OCI-M2 (cell line): ENCODE results near the gene BPGM.
"Not testable (repeated sequence)": the region's sequence is repeated elsewhere in the genome, so short reads cannot be mapped to it uniquely, and the experiment has no call there.

Experiments used
- DNase-seq: peaks from one replicate; lab custom pipeline; 2025; ENCODE audit not compliant: unreplicated experiment; lab: John Stamatoyannopoulos, UW

Gene BPGM

DNA sequence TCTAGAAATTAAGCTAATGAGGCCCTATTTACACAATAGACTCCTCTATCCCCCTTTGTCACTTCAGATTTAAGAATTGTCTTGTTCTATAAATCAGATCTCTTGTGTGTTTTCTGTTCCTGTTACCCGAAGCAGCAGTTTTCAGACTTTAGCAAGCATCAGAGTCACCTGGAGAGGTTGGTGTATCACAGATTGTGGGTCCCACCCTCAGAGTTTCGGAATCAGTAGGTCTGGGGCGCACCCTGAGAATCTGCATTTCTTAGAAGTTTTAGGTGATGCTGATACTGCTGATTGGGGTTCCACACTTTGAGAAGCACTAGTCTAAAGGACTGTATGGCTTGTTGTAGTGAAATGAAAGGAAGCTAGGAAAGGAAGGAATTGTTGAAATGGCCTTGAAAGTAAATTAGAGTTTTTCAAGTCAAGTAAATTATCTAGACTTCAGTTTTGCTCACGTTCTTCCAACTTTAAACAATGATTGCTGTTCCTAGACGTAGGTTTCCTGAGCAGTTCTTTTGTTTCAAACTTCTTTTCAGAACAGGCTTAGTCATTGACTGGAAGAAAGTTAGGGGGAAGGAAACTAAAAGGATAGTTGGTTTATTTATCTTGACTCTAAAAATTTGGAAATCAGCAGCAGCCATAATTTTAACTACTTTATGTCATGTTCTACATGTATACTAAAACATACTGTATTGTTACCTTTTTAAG is 15.7 kb downstream of the BPGM start:
- DNase-seq: no peak

DNA sequence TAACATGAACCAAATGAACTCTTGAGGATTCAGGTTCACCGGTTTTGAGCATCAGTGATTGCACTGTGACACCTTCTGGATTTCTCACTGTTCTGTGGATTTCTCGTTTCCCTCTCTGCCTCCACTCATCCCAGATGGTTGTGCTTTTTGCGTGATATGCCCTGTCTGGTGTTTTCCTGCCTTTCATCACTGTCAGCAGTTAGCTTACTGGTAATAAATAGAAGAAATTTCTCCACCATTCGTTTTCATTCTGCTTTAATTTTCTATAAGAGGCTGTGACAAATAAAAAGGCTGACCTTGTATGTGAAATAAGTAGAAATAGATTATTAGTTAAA is 16.2 kb downstream of the BPGM start:
- DNase-seq: no peak

DNA sequence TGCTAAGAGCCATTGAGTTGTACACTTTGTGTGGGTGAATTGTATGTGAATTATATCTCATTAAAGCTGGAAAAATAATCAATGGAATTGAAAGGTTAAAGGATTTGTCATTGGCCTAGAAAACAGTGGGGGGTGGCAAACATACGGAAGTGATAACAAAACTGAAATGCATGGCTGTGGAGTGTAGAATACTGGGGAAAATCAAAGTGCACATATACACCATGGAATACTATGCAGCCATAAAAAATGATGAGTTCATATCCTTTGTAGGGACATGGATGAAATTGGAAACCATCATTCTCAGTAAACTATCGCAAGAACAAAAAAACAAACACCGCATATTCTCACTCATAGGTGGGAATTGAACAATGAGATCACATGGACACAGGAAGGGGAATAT is 18.4 kb downstream of the BPGM start:
- not testable (repeated sequence) for DNase-seq

DNA sequence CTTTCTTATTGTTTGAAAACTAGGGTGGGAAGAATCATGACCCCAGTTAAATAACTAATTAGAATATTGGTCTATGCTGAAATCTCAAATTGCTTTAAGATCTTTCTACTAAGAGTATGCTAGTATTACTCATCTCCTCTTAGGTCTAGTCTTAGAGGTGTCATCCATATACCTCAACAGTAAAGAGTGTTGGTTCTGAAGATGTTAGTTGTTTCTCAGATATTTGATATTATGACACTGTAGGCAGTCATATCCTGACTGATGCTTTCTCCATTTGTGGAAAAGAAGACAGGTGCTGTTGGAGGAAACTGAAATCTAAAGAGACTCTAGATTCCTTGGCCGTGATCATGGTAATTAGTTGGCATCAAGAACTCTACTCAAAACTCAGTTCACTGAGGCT is 21.2 kb downstream of the BPGM start:
- DNase-seq: no peak

DNA sequence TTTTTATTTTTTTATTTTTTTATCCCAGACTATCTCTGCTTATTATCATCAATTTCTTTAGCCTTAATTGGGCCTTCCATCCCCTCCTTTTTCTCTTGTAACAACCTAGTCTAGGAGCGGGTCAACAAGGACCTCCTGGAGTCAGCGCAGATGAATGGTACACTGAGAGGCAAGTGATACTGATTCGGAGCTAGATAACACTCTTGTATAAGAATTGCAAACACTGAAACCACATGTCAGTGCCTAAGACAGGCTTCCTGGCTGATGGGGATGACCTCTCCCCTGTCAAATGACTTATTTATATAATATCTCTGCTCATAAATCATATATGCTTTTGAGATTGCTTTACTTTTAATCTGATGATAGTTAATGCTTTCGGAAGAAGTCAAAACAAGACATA is 22.7 kb downstream of the BPGM start:
- DNase-seq: no peak

DNA sequence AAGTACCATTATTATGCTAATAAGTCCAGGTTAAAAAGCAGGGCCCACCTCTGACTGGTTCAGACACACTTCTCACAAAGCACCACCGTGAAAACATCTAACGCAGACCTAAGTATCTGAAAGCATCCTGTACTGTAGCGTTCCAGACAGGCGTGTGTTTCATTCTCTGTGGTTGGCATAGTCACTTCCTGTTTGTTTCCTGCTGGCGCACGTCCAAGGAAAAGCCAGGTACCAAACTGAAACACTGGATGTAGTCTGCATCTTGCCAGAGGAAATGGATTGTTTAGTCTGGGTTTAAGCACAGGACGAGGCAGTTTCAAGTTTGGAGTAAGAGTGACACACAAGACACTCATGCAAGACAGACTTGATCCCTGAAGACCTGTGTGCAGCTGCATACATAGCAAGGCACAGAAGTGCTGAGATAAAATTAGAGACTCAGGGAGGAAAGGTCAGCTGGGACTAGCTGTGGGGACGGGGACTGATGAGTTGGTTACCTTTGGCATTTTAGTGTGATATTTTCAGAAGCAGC is 23.3 kb downstream of the BPGM start:
- no peak for DNase-seq

DNA sequence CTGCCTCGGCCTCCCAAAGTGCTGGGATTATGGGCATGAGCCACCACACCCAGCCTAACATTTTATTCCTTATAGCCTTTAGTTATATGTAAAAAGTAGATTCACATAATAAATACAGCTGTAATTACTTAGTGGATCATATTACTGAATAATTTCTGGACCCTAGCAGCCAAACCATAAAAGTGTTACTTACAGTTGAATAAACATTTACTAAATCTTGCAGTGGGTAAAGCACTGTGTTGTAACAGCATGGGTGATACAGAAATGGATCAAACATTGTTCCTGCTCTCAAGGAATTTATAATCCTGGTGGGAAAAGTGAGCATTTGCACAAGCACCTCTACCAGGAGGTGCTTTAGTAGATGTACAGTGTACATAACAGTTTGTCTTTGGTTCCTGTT is 25.0 kb downstream of the BPGM start:
- no peak for DNase-seq

DNA sequence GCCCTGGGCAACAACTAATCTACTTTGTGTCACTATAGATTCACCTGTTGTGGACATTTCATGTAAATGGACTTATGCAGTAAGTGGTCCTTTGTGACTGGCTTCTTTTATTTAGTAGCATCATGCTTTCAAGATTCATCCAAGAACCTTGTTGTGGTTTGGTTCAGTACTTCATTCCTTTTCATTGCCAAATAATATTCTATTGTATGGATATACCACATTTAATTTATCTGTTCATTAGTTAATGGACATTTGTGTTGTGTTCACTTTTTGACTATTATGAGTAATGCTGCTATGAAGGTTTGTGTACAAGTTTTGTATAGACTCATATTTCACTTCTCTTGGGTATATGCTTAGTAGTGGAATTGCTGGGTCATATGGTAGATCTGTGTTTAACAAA is 27.8 kb downstream of the BPGM start:
- DNase-seq: no peak

DNA sequence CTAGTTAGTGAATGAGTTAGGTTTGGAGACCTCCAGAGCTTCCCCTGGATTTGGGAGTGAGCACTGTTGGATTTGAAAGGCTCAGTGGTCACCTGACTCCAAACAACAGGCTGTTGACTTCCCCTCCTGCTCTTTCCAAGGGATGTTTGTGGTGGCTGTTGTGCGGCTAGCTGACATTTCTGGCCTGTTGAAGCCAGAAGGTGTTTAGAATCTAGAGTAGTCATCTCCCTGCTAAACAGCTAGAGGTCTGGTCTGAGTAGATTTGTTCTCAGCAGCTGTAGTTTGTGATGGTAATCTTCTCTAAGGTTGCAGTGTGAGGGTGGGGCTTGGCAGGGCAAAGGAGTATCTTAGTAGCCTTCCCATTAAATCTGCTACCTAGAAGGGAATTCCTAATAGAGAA is 30.1 kb downstream of the BPGM start:
- DNase-seq: no peak

DNA sequence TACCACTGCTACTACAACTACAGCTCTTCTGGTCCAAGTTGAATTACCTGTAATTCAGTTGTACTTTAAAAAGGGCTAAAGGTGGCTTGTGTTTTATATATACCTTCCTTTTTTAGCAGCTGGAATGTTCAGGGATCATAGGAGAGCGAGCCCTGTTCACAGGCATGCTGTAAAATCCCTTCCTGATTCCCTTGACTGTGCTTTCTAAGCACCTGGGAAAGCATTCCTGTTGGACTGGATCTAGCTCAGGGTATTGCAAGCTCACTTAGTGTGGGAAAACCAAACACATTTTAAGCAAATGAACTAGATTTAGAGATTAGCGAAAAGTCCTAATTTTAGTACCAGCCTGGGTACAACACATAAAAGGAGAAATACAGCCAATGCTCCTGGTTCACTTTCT is 31.5 kb downstream of the BPGM start:
- no peak for DNase-seq

DNA sequence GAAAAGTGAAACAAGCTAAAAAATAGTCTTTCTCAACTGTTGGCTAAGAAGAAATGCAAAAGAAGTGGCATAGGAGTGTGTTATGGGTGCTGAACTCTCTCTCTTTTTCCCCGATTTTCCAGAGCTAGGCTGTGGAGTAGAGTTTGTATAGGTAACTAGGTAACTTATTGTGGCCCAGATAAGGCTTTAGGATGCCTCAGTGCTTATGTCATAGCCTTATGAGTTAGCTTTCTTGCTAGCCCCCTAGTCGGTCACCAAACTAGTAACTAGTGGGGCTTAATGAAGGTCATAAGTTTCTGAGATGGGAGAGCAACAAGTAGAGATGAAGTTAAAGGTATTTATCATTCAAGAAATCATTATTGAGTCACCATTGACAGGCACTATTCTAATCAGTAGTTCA is 32.4 kb downstream of the BPGM start:
- no peak for DNase-seq

DNA sequence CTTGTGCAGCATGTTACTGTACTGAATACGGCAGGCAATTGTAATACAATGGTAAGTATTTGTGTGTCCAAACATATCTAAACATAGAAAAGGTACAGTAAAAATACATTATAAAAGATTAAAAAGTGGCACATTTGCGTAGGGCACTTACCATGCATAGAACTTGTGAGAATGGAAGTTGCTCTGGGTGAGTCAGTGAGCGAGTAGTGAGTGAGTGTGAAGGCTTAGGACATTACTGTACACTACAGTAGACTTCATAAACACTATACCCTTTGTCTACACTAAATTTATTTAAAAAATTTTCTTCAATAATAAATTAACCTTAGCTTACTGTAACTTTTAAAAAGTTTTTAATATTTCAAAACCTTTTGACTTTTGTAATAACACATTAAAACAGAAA is 37.5 kb downstream of the BPGM start:
- no peak for DNase-seq

DNA sequence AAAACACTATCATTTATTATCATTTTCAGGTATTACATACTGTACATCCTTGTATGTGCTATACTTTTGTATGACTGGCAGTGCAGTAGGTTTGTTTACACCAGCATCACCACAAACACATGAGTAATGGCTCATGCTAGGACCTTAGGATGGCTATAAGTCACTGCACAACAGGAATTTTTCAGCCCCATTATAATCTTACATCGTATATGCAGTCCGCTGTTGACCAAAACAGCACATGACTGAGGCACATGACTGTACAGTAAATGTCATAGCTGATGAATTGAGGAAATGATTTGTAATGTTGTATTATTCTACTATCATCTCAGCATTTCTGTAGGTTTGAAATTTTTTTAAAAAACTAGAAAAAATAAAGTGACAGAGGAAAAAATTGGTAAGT is 38.6 kb downstream of the BPGM start:
- no peak for DNase-seq

DNA sequence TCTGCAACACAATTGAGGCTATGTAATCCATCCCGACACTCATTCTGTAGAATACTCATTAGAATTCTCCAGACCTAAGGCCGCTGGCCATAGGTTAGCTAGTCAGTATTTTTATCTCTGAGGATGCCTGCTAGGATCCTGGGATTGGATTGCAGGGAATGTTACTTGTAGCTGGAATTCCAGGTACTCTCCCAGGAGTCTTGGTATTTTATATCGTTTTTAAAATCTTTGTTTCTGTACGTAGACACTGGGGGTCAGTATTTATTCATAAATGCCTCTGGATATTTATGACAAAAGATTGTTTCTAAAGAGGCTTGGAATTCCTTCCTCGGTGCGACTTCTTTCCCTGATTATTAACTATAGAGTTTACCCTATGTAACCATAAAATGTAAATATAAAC is 40.1 kb downstream of the BPGM start:
- no peak for DNase-seq

DNA sequence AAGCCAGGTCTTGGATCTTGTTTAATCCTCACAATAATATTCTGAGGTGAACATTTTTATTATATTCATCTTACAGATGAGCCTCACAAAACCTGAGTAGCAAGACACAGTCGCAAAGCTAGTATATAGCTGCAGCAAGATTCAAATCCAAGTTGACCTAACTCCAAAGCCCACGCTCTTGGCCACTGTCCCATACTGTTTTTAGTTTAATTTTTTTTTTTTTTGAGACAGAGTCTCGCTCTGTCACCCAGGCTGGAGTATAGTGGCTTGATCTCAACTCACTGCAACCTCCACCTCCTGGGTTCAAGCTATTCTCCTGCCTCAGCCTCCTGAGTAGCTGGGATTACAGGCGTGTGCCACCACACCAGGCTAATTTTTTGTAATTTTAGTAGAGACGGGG is 42.9 kb downstream of the BPGM start:
- DNase-seq: not testable (repeated sequence)

DNA sequence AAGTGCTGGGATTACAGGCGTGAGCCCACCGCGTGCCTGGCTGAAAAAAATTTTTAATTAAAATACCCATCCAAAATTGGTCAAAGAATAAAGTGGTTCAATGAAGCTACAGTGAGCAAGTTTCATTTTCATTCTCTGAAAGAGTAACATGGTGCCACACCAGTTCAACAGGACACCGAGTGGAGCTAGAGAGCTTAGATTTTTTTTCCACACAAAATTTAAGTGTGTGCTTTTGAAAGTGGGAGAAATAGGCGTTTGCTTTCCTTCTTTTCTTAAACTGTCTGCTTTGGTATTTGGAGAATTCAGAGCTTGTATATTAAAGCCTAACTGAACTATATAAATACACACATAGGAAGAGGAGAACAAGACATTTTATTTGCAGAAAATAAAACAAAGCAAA is 43.4 kb downstream of the BPGM start:
- no peak for DNase-seq

DNA sequence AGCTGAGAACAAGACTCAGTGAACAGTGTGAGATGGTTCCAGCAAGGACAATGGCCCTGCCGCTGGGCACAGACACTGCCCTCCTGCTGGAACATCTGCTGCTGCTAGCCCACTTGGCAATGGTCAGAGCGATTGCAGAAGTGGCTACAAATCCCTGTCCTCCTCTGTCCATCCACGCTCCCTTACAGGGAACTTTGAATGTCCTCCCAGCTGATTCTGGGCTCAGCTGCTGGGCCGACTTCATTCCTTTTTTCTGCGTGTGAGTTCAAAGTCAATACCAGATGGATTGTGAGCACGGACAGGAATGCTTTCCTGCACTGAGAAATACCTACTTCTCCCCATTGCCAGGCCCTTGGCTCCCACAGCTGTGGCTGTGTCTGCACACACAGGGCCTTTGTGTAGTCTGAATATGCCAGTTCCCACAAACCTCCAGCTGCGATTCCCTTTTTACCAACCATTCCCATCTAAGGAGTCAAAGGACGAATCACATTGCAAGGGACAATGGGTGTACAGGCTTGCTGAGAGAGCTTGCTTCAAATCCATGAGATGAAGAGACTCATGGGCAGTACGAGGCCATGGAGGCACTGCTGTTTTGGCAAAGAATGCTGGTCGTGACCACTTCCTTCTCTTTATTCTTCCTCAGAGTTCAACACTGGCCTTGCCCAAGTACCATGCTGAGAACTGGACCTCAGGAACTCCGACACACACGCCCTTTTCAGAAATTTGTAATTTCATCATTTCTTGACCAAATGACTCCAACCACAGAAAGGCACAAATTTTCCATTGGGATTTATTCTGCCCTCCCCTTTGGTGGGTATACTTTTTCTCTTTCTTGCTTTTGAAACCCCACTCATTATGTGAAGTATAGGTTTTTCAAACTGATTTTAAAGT is 44.2 kb downstream of the BPGM start:
- DNase-seq: no peak

DNA sequence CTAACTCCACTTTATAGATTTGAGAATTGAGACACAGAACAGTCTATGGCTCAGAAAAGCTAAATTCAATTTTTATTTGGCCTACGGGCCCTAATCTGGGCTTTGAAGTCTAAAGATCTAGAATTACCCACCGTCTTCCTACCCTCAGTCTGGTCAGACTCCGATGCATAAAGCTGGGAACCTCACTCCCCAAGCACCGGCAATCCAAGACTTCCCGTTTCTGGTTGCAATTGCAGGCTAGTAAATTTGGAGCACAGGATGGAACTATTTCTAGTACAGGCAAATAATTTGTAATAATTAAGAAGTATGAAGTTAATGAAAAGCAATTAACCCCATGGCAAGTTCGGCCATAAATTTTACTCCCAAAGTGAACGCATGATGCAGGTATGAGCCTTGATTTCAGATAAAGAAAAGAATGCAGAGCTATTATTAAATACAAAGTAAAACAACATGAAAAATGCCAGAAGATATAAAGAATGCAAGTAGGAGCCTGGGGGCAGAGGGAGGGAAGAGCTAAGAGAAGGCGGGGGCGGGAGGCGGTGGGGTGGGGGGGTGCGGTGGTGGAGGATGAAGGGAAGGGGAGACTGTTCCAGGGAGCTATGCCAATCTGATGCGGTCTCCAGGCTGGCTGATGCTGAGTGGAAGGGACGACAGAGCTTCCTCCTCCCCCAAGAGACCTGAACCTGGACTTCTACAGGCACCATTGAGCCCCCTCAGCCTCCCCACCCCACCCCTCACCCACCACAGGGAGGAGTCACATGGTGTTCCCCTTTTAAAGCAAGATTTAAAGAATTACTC is 45.1 kb downstream of the BPGM start:
- DNase-seq: no peak

DNA sequence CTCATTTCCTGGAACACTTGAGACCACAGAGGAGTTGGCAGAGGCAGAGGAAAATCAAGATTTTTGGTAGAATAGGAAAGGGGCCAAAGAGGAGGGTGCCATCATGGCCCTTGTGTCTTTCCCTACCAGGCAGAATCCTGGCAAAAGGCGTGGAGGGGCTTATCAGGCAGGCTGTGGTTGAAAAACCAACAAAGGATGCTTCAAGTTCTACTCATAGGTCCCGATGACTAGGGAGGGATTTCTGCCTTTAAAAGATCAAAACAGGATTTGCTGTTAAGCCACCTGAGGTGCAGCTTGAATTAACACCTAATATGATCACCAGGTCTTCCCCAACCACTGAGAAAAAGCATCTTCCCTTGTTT is 45.7 kb downstream of the BPGM start:
- DNase-seq: no peak

DNA sequence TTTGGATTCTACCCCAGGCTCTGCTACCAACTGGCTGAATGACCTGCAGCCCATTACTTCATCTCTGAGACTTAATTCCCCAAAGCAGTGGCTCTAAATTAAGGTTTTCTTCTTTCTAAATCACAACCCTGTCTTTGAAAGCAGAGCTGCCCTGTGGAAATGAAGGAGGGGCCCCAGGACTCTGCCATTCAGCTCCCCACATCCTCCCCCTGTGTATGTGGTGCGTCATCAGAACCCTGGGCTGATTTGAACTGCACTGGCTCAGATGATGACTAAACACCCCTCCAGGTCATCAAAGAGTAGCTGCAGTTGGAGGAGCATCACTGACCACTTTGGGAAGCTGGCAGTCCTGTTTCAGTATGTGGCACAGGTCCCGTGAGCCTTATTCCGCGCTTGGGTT is 46.6 kb downstream of the BPGM start:
- no peak for DNase-seq

DNA sequence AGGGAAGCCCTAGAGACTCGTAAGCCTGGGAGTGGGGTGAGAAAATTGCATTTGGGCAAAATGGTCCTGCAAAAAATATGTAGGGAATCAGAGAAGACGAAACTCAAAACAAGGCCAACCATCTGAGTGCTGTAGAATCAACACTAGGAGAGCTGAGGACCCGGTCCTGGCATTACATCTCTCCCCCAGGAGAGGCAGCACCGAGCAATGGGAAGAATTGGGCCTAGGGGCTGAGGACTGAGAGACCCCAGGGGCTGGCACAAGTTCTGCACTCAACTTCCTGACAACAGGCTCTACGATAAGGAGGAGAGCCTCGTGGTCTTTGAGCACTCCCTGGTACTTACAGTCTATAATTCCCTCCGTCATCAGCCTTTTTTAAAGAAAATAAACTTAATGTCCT is 47.6 kb downstream of the BPGM start:
- DNase-seq: no peak

DNA sequence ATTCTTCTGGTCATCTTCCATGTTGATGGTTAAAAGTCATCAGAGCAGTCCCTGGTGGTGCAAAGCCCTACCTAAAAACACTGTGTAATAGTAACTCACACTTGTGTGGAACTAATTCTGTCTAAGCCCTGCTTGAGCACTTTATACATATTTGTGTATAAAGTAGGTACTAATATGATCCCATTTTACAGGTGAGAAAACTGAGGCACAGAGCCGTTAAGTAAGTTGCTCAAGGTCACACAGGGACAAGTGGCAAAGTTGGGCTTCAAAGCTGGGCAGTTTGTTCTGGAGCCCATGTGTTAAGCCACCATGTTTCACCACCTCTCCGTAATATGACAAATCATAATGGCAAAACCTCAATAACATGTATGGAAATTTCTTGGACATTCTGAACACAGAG is 48.1 kb downstream of the BPGM start:
- no peak for DNase-seq
